UCSD-AML1 (cell line): ENCODE results near the gene RBFOX1.

Experiments
- DNase-seq: peaks from one replicate; lab custom pipeline; 2025; ENCODE audit not compliant: unreplicated experiment; lab: John Stamatoyannopoulos, UW

The RBFOX1 gene

GRCh38 chr16:7408700-7409365, 76.2 kb downstream of the RBFOX1 start:
- DNase-seq = no peak

- no peak for DNase-seq
Measured at GRCh38 chr16:7419441-7419840, 86.8 kb downstream of the RBFOX1 start.

- DNase-seq = no peak
Measured at GRCh38 chr16:7420079-7420478, 87.4 kb downstream of the RBFOX1 start.

- DNase-seq = no peak
Measured at GRCh38 chr16:7420843-7421242, 88.2 kb downstream of the RBFOX1 start.

- DNase-seq = no peak
Measured at GRCh38 chr16:7421578-7421977, 88.9 kb downstream of the RBFOX1 start.

- DNase-seq = no peak
Measured at GRCh38 chr16:7422036-7422888, 89.6 kb downstream of the RBFOX1 start.

GRCh38 chr16:7423434-7424044, 90.9 kb downstream of the RBFOX1 start:
- DNase-seq = no peak

- no peak for DNase-seq
Measured at GRCh38 chr16:7426161-7426560, 93.5 kb downstream of the RBFOX1 start.

- no peak for DNase-seq
Measured at GRCh38 chr16:7431723-7432122, 99.1 kb downstream of the RBFOX1 start.

GRCh38 chr16:7436306-7436705, 103.7 kb downstream of the RBFOX1 start:
- DNase-seq = no peak

GRCh38 chr16:7437135-7437804, 104.6 kb downstream of the RBFOX1 start:
- DNase-seq = no peak

- DNase-seq = no peak
Measured at GRCh38 chr16:7437843-7438242, 105.2 kb downstream of the RBFOX1 start.

- DNase-seq = no peak
Measured at GRCh38 chr16:7438601-7439000, 106.0 kb downstream of the RBFOX1 start.

GRCh38 chr16:7439518-7439917, 106.9 kb downstream of the RBFOX1 start:
- DNase-seq = no peak

GRCh38 chr16:7440886-7441400, 108.3 kb downstream of the RBFOX1 start:
- DNase-seq = no peak

GRCh38 chr16:7442050-7442449, 109.4 kb downstream of the RBFOX1 start:
- no peak for DNase-seq

GRCh38 chr16:7443142-7443541, 110.5 kb downstream of the RBFOX1 start:
- no peak for DNase-seq

- no peak for DNase-seq
Measured at GRCh38 chr16:7443648-7444365, 111.2 kb downstream of the RBFOX1 start.

- DNase-seq = no peak
Measured at GRCh38 chr16:7449306-7449705, 116.7 kb downstream of the RBFOX1 start.

- DNase-seq = no peak
Measured at GRCh38 chr16:7449808-7450207, 117.2 kb downstream of the RBFOX1 start.

- DNase-seq = no peak
Measured at GRCh38 chr16:7450440-7450839, 117.8 kb downstream of the RBFOX1 start.
